LNCaP clone FGC (cell line): ENCODE data around the gene GKN1.
A peak's percentile ranks its signal among the peaks of the same experiment; 100 is the strongest.

ENCODE experiments used
- DNase-seq: peaks from one replicate; pipeline ENCODE4 v3.0.0-alpha.2; 2011; ENCODE audit warnings: low read depth
- H3K4me3 ChIP-seq: 2 replicates; pipeline ENCODE4 v1.5.1; 2011; ENCODE audit warnings: mild to moderate bottlenecking, low read depth, low read length, control low read depth
- CTCF ChIP-seq: IDR thresholded peaks from 2 replicates; pipeline ENCODE4 v1.5.1; 2012; ENCODE audit warnings: mild to moderate bottlenecking; ENCODE audit not compliant: control insufficient read depth, insufficient read depth; ENCODE audit errors: extremely low read depth

The GKN1 gene

GRCh38 chr2:68974251-68974650 is at the start of gene GKN1:
Gene GKN1 (plus strand): TSS chr2:68974636. CDS start chr2:68974678, 42 bp downstream.
- no peak for TF ChIP-seq CTCF
- no peak within 1 kb of the TSS for H3K4me3 ChIP-seq
- DNase-seq = no peak

GRCh38 chr2:68925295-68925896 is 49.0 kb upstream of the GKN1 start:
- no peak for DNase-seq
- TF ChIP-seq CTCF = peak; percentile 75
- H3K4me3 ChIP-seq = no peak overlapping the region

- H3K4me3 ChIP-seq = no peak overlapping the region
- no peak for DNase-seq
- TF ChIP-seq CTCF = no peak
These were observed 47.6 kb upstream of the GKN1 start for GRCh38 chr2:68926796-68927195.

GRCh38 chr2:68931149-68931711 is 43.2 kb upstream of the GKN1 start:
- TF ChIP-seq CTCF = no peak
- H3K4me3 ChIP-seq = no peak overlapping the region

GRCh38 chr2:68931799-68932198 is 42.6 kb upstream of the GKN1 start:
- H3K4me3 ChIP-seq = no peak overlapping the region
- no peak for DNase-seq
- TF ChIP-seq CTCF = no peak

More at GRCh38 chr2:68931149-68931711, 43.2 kb upstream of the GKN1 start:
- no peak for DNase-seq

GRCh38 chr2:68932402-68932801 is 42.0 kb upstream of the GKN1 start:
- H3K4me3 ChIP-seq = no peak overlapping the region
- TF ChIP-seq CTCF = no peak
- DNase-seq = no peak

GRCh38 chr2:68934021-68934420 is 40.4 kb upstream of the GKN1 start:
- H3K4me3 ChIP-seq = no peak overlapping the region
- no peak for DNase-seq
- no peak for TF ChIP-seq CTCF
